Measurements from ENCODE around the gene PRKACA. TPM values are rescaled to one million over a fixed set of nuclear protein-coding genes. Genes with fewer than 3 reads are reported as not detected.

PRKACA gene
- total RNA-seq, result 79.6 and 83.4 TPM in 2 replicates

- no peak for DNase-seq (ENCODE audit: extremely low read depth, low read depth, low spot score)
Observed at GRCh38 chr19:14117668-14118164, at the start of gene PRKACA. Gene PRKACA (minus strand): TSS chr19:14117762. CDS start chr19:14117547, 215 bp downstream.

DNA sequence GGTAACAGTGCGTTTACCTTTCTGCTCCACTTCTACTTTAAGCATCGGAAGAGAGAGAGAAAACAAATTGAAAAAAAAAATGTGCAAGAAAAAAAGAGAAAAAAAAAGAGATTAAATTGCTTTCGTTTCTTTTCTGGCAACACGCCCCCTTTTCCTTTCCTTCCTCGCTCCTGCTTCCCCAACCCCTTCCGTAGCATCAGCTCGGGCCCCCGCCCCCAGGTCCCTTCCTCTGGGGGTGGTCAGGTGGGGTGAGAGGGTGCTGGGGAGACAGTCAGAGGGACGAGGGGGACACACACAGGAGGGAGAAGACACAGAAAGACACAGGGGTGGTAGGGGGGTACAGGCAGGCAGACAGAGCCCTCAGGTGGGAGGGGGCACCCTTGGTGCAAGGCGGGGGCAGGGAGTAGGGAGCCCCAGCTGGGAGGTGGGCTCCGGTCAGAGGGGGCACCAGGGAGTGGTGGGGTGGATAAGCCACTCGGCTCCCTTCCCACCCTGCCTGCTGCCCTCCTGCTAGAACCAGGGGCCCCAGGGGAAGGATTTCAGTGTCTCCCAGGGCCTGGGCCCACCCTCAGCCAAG, 49.5 kb upstream of the PRKACA start:
- DNase-seq (ENCODE audit: extremely low read depth, low read depth, low spot score), result no peak

- no peak for DNase-seq (ENCODE audit: extremely low read depth, low read depth, low spot score)
Observed at GRCh38 chr19:14165990-14166830, 48.6 kb upstream of the PRKACA start.

DNA sequence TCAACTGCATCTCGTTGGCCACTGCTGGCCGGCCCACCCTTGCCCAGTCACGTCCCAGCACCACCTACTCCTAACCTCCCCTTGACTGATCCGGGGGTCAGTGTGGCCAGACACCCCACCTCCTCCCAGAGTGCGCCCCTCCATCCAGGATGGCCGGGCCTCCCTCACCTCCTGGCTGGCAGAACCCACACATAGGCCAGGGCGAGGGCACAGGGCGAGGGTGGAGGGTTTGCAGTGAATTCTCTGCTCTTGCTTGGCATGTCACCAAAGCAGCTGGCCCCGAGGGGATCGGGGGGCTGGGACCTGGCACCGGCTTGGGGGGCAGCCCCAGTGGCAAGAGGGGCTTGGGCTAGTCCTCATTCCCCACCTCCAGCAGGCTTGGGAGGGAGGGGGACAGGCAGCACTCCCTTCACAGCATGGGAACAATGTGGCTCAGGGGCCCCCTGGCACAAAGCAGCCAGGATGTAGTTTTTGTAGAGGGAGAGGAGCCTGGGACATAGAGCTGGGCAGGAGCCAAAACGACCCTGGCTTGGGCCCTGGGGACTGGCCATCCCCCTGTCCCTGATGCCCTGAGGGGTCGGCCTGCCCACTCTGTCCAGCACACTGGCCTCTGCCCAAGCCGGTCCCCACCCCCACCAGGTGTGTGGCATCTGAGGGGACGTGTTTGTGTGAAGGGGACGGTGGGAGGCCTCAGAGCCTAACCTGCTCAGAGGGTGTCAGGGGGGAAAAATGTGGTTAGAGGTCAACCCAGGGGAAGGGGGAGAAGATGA, 47.3 kb upstream of the PRKACA start:
- no peak for DNase-seq (ENCODE audit: extremely low read depth, low read depth, low spot score)

DNA sequence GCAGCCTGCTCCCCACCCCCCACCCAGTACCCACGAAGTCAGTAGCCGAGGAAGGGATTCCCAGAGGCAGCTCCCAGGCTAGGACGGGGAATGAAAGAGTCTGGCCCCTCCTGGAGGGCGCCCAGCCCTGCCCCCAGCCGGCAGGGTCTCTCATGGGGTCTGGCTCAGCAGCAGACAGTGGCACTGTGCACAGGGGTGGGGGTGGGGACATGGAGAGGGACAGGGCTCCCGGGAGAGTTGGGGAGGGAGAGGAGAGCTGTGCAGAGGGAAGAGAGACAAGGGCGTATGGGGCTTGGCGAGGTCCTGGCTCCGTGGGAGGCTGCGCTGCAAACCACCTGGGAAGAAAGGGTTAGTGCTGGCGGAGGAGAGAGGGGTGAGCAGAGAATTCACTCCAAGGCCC, 46.5 kb upstream of the PRKACA start:
- DNase-seq (ENCODE audit: extremely low read depth, low read depth, low spot score), result no peak

DNA sequence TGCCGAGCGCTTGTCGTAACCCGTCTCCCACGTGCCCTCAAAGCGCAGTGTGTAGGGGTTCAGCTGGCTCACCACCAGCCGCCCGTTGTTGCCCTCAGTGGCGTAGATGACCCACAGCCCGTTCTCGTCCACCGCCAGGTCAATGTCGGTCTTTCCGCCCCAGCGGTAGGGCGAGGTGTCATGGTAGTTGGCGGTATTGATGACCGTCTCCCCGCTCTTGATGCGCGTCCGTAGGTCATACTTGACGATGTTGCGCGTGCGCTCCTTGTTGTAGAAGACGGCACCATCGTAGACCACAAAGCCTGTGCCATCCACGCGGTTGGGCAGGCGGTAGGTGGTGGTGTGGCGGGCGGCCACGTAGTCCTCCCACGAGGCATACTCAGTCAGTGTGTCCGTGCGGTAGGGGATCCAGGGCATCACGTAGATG, 45.3 kb upstream of the PRKACA start:
- DNase-seq (ENCODE audit: extremely low read depth, low read depth, low spot score), result no peak

GRCh38 chr19:14161305-14161704, 43.7 kb upstream of the PRKACA start:
- no peak for DNase-seq (ENCODE audit: extremely low read depth, low read depth, low spot score)

- no peak for DNase-seq (ENCODE audit: extremely low read depth, low read depth, low spot score)
Observed at GRCh38 chr19:14160017-14160703, 42.6 kb upstream of the PRKACA start.

DNA sequence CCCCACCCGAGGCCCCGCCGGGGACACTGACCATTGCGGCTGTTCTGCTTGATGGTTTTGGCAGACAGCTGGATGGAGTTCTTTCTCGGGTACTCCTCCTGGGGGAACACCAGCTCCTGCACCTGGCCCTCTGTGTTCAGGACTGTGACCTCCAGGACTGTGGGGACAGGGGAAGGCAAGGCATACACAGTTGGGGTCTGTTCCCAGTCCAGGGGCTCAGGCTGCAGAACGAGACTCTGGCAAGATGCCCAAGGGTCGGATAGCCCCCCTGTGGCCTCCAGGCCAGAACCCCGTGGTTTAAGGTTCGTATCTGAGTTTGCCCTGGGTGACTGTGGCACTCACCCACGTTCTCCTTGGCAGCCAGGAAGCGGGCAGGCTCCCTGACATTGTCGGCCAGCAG, 41.5 kb upstream of the PRKACA start:
- DNase-seq (ENCODE audit: extremely low read depth, low read depth, low spot score), result no peak

GRCh38 chr19:14158276-14159023, 40.9 kb upstream of the PRKACA start:
- DNase-seq (ENCODE audit: extremely low read depth, low read depth, low spot score), result no peak

DNA sequence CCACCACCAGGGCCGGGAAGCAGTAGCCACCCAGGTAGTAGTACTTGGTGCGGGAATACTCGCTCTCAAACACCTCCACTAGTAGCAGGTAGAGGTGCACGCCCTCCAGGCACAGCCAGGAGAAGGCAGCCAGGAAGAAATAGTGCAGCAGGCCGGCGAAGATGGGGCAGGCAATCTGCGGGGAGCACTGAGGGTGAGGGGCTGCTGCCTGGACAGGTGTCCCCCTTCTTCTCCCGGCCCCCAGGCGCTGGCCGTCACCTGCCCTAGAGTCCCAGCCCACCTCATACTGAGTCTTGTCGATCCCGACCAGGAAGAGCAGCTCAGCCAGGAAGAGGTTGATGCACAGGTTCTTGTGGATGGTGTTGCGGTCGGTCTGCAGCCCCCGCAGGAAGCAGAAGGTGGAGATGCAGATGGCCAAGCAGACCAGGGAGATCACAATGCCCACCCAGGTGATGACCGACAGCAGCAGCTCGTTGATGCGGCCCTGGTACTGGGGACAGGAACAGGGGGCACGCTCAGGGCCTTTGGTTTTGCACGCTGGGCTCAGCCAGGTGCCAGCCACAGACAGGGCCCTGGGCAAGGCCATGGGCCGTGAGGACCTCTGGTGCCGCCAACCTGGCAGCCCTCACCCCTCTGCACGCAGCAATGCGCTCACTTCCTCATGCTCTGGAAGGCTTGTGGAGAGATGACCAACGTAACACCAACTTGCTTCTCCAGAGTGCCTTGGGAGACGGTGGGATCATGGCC, 39.6 kb upstream of the PRKACA start:
- DNase-seq (ENCODE audit: extremely low read depth, low read depth, low spot score), result no peak

DNA sequence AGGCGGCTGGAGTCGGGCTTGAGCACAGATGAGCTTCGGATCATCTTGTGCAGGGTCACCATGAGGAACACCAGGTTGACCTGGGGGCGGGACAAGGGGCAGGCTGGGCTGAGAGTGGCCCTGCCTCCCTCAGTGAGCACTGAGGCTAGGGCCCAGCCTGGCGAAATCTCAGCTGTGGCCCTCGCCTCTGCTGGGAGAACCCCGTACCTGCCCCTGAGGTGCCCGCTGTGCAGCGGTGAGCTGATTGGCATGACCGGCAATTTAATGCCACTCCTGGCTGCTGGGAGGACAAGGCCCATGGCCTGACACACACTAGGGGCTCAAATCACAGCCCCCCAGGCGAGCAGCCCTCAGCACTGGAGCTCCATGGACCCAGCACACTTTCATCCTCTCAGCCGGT, 38.6 kb upstream of the PRKACA start:
- DNase-seq (ENCODE audit: extremely low read depth, low read depth, low spot score), result no peak

DNA sequence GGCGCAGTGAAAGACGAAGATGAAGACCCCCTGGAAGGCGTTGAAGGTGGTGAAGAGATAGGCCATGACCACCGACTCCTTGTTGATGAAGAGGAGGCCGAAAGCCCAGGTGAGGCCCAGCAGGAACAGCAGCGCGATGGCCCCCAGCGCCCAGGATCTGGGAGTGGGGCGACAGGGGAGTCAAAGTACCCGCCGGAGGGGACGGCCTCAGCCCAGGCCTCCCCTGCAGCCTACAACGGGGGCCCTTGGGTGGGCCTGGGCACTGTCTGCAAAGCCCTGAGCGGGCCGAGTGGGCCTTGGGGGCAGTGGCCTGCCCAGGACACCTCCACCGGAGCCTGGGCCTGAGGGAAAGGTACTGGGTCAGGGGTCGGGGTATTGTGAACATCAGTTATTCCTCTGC, 37.8 kb upstream of the PRKACA start:
- DNase-seq (ENCODE audit: extremely low read depth, low read depth, low spot score), result no peak

GRCh38 chr19:14152713-14153112, 35.2 kb upstream of the PRKACA start:
- no peak for DNase-seq (ENCODE audit: extremely low read depth, low read depth, low spot score)

DNA sequence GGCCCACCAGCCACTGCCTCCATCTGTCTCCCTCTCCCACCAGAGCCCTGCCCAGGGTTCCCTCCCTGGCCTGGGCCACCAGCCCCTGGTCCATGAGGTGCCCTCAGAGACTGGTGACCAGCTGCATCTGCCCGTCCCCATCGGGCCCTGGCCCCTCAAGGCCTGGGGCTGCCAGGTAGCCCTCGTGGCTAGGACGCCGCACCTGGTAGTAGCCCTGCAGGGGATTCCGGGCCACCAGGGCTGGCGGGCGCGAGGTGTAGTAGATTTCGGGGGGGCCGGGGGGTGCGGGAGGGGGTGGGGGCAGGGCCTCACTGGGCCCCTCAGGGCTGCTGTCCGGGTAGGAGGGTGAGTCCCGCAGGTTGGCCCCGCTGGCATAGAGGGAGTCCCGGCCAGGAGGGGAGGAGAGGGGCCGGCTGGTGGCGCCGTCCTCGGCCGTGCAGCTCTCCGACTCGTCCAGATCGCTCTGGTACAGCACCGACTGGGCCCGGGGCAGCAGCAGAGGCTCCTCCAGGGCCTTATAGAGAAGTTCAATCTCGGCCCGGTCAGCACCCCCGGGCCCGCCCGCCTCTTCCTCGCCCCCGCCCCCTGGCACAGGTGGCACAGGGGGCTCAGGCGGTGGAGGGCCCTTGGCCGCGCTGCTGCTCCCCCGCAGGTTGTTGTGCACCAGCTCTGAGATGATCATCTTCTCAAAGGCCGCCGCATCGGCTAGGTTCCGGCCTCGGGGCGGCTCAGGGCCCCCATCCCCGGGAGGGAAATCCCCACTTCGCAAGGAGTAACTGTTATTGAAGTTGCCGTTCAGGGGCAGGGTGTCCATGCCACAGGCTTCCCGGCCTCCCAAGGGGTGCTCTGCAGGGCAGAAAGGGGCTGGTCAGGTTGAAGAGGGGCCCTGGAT, 33.5 kb upstream of the PRKACA start:
- no peak for DNase-seq (ENCODE audit: extremely low read depth, low read depth, low spot score)

- no peak for DNase-seq (ENCODE audit: extremely low read depth, low read depth, low spot score)
Observed at GRCh38 chr19:14150041-14150769, 32.6 kb upstream of the PRKACA start.

DNA sequence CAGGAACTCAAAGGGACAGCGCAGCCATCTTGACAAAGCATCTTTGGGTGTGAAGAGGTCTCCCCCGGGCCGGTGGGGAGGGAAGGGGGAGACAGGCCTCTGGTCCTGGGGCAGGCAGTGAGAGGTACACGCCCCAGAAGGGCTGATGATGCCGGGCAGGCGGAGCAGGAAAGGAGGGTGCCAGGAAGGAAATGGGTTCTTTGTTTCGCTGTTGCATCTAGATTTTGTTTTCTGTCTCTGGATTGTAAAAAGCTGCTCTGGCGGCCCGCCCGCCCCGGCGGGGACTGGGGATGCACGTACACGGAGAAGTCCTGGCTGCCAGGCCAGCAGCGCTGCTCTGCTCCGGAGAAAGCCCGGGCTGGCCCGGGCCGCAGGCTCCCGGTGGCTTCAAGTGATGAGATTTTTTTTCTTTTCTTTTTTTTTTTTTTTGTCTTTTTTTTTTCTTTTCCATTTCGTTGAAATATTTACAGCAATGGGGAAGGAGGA, 32.0 kb upstream of the PRKACA start:
- DNase-seq (ENCODE audit: extremely low read depth, low read depth, low spot score), result no peak
